OCI-LY7 (cell line): ENCODE measurements around the gene UBE2H. TPM values are rescaled to one million over a fixed set of nuclear protein-coding genes. Genes with fewer than 3 reads are reported as not detected.

Source experiments
- BruUV-seq: library from RNA; stranded (reverse); fragments of 400-500 nt; replicated peaks from 2 replicates; lab custom pipeline; 2021; lab: Mats Ljungman, UMichigan
- CTCF ChIA-PET: fragments of 300-600 bp; sonication (Branson Sonifier 250); formaldehyde crosslinking; loops from one replicate; lab custom pipeline; 2022; ENCODE audit warnings: antibody characterized with exemption; ENCODE audit not compliant: unreplicated experiment; lab: Charles Lee
- POLR2A ChIA-PET: fragments of 300-600 bp; sonication (Branson Sonifier 250); formaldehyde crosslinking; loops from one replicate; lab custom pipeline; 2022; ENCODE audit warnings: antibody characterized with exemption; lab: Charles Lee
- DNase-seq: peaks from one replicate; pipeline ENCODE4 v3.0.0-alpha.2; 2015; ENCODE audit warnings: low spot score
- H2AFZ ChIP-seq: fragments of 200-600 bp; sonication (generic), shearing (Covaris generic); 2 replicates; pipeline ENCODE4 v1.6.1; 2014; ENCODE audit warnings: mild to moderate bottlenecking, antibody characterized with exemption, low read length, moderate library complexity
- H3K27ac ChIP-seq: fragments of 200-600 bp; sonication (generic); 2 replicates; pipeline ENCODE4 v1.5.1; 2014; ENCODE audit warnings: mixed run types, low read depth, mild to moderate bottlenecking, moderate library complexity, low read length, inconsistent platforms; ENCODE audit not compliant: poor library complexity, severe bottlenecking
- H3K36me3 ChIP-seq: fragments of 200-600 bp; sonication (generic); 2 replicates; pipeline ENCODE4 v1.6.1; 2014; ENCODE audit warnings: mild to moderate bottlenecking, antibody characterized with exemption, low read length, moderate library complexity, mixed read lengths; ENCODE audit not compliant: insufficient read depth
- H3K4me1 ChIP-seq: fragments of 200-600 bp; sonication (generic); 2 replicates; pipeline ENCODE4 v1.5.1; 2014; ENCODE audit warnings: mild to moderate bottlenecking, low read length; ENCODE audit not compliant: insufficient read depth, poor library complexity, severe bottlenecking
- H3K4me2 ChIP-seq: fragments of 200-600 bp; sonication (generic); 2 replicates; pipeline ENCODE4 v1.6.1; 2014; ENCODE audit warnings: mild to moderate bottlenecking, low read length
- H3K4me3 ChIP-seq: fragments of 200-600 bp; sonication (generic); 2 replicates; pipeline ENCODE4 v1.5.1; 2014; ENCODE audit warnings: mild to moderate bottlenecking, low read depth, low read length; ENCODE audit not compliant: poor library complexity, severe bottlenecking
- H3K79me2 ChIP-seq: fragments of 200-600 bp; sonication (generic); 2 replicates; pipeline ENCODE4 v1.6.1; 2016; ENCODE audit warnings: low read depth, mild to moderate bottlenecking, low read length, moderate library complexity, mixed read lengths; ENCODE audit not compliant: insufficient read depth
- H3K9me2 ChIP-seq: fragments of 200-600 bp; sonication (generic); 2 replicates; pipeline ENCODE4 v1.6.1; 2016; ENCODE audit warnings: mild to moderate bottlenecking, low read length, mixed read lengths; ENCODE audit not compliant: insufficient read depth
- H3K9me3 ChIP-seq: fragments of 200-600 bp; sonication (generic); 2 replicates; pipeline ENCODE4 v1.6.1; 2014; ENCODE audit warnings: mild to moderate bottlenecking, mixed run types, low read length, mixed read lengths
- H4K20me1 ChIP-seq: fragments of 200-600 bp; sonication (generic); 2 replicates; pipeline ENCODE4 v1.6.1; 2014; ENCODE audit warnings: mild to moderate bottlenecking, antibody characterized with exemption, low read length, moderate library complexity, mixed read lengths; ENCODE audit not compliant: insufficient read depth
- EZH2phosphoT487 ChIP-seq: fragments of 200-600 bp; sonication (generic); IDR thresholded peaks from 2 replicates; pipeline ENCODE4 v1.6.1; 2018; ENCODE audit warnings: low read depth, borderline replicate concordance, mild to moderate bottlenecking, mixed run types, antibody characterized with exemption, low read length, moderate library complexity, mixed read lengths
- intact Hi-C: fragments of 100-400 bp; cut with micrococcal nuclease; formaldehyde crosslinking; loops from one replicate; pipeline ENCODE4 v1.10.0; 2022; ENCODE audit not compliant: unreplicated experiment
- total RNA-seq, 2 experiments: library from RNA; depleted of rRNA in 1 of 2; stranded (reverse); fragments of >200 nt in 1 of 2; shearing (Covaris generic) in 1 of 2; gene quantifications; 2 replicates each; pipeline ENCODE4 v1.2.3, GENCODE V29; 2014 to 2022
- TF ChIP-seq, protein P1 (sequence below): fragments of 200-600 bp; sonication (generic); conservative IDR thresholded peaks from 2 replicates; pipeline ENCODE4 v1.5.1; 2014; ENCODE audit warnings: mild to moderate bottlenecking, antibody characterized with exemption, low read length, moderate library complexity, mixed read lengths

UBE2H gene
- total RNA-seq, 2 experiments from 2014 or later, result 12.7 to 35.3 TPM

GRCh38 chr7:129946282-129946681 is 6.5 kb downstream of the UBE2H start:
- H3K9me3 ChIP-seq, result no peaks in the 10 kb centered on the region
- H3K36me3 ChIP-seq, result peaks cover 4% of the 10 kb centered on the region; the same call in 1 of the 2 replicates
- TF ChIP-seq EZH2phosphoT487, result no peak
- TF ChIP-seq, protein P1, sequence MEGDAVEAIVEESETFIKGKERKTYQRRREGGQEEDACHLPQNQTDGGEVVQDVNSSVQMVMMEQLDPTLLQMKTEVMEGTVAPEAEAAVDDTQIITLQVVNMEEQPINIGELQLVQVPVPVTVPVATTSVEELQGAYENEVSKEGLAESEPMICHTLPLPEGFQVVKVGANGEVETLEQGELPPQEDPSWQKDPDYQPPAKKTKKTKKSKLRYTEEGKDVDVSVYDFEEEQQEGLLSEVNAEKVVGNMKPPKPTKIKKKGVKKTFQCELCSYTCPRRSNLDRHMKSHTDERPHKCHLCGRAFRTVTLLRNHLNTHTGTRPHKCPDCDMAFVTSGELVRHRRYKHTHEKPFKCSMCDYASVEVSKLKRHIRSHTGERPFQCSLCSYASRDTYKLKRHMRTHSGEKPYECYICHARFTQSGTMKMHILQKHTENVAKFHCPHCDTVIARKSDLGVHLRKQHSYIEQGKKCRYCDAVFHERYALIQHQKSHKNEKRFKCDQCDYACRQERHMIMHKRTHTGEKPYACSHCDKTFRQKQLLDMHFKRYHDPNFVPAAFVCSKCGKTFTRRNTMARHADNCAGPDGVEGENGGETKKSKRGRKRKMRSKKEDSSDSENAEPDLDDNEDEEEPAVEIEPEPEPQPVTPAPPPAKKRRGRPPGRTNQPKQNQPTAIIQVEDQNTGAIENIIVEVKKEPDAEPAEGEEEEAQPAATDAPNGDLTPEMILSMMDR, result no peak
- no peak for DNase-seq
- H3K4me2 ChIP-seq, result no peak overlapping the region
- POLR2A ChIA-PET, result interaction anchor here (0.5 to 0.6 kb wide), 2 partner anchors 11 to 84 kb away, joined by 3 to 4 read pairs; no protein-coding TSS in a partner anchor
- H3K4me3 ChIP-seq, result no peak overlapping the region
- no peak overlapping the region for H3K27ac ChIP-seq
- no peak overlapping the region for H2AFZ ChIP-seq
- peaks cover 7% of the 10 kb centered on the region; the same call in 1 of the 2 replicates for H4K20me1 ChIP-seq
- CTCF ChIA-PET, result no interaction called here
- peaks cover 21% of the 10 kb centered on the region for H3K4me1 ChIP-seq
- peaks cover 71% of the 10 kb centered on the region for H3K79me2 ChIP-seq
- BruUV-seq, result no TSS peak
- no peaks in the 10 kb centered on the region for H3K9me2 ChIP-seq
- intact Hi-C loops, result no loop called here

- H3K4me1 ChIP-seq, result peaks cover 2% of the 10 kb centered on the region
- no peak overlapping the region for H3K4me3 ChIP-seq
- no peak for DNase-seq
- BruUV-seq, result no TSS peak
- intact Hi-C loops, result no loop called here
- no peak overlapping the region for H2AFZ ChIP-seq
- peaks cover 50% of the 10 kb centered on the region for H3K79me2 ChIP-seq
- peaks cover 12% of the 10 kb centered on the region for H4K20me1 ChIP-seq
- no peak for TF ChIP-seq EZH2phosphoT487
- TF ChIP-seq, protein P1, result no peak
- POLR2A ChIA-PET, result interaction anchor here (0.6 kb wide), 1 partner anchor 137 kb away, joined by 3 read pairs; no protein-coding TSS in a partner anchor
- H3K9me2 ChIP-seq, result no peaks in the 10 kb centered on the region
- CTCF ChIA-PET, result interaction anchor here (1.4 kb wide), 1 partner anchor 10 kb away, joined by 3 read pairs; no protein-coding TSS in a partner anchor
- no peak overlapping the region for H3K27ac ChIP-seq
- H3K36me3 ChIP-seq, result peaks cover 4% of the 10 kb centered on the region; the same call in 1 of the 2 replicates
- H3K9me3 ChIP-seq, result no peaks in the 10 kb centered on the region
- no peak overlapping the region for H3K4me2 ChIP-seq
These were observed 9.4 kb downstream of the UBE2H start for GRCh38 chr7:129943352-129943751.

- CTCF ChIA-PET, result no interaction called here
- H2AFZ ChIP-seq, result no peak overlapping the region
- no peaks in the 10 kb centered on the region for H3K9me2 ChIP-seq
- H3K9me3 ChIP-seq, result no peaks in the 10 kb centered on the region
- H3K27ac ChIP-seq, result no peak overlapping the region
- TF ChIP-seq EZH2phosphoT487, result no peak
- TF ChIP-seq, protein P1, result no peak
- intact Hi-C loops, result no loop called here
- peaks cover 4% of the 10 kb centered on the region; the same call in 1 of the 2 replicates for H3K36me3 ChIP-seq
- no TSS peak for BruUV-seq
- no peak for DNase-seq
- no peaks in the 10 kb centered on the region for H3K4me1 ChIP-seq
- no peak overlapping the region for H3K4me2 ChIP-seq
- H3K79me2 ChIP-seq, result peaks cover 23% of the 10 kb centered on the region
- peaks cover 8% of the 10 kb centered on the region; the same call in 1 of the 2 replicates for H4K20me1 ChIP-seq
- H3K4me3 ChIP-seq, result no peak overlapping the region
- POLR2A ChIA-PET, result interaction anchor here (0.7 kb wide), 1 partner anchor 486 kb away, joined by 3 read pairs; no protein-coding TSS in a partner anchor
These were observed 12.4 kb downstream of the UBE2H start for GRCh38 chr7:129940329-129940728.
